Colonic mucosa (tissue), 4 donors: ENCODE measurements around the gene GNAI1. TPM values are rescaled to one million over a fixed set of nuclear protein-coding genes. Genes with fewer than 3 reads are reported as not detected.
A peak's percentile ranks its signal among the peaks of the same experiment; 100 is the strongest.

Source experiments
- DNase-seq: peaks from one replicate; pipeline ENCODE4 v3.0.0-alpha.2; 2020
- H3K27ac ChIP-seq: fragments of 200-600 bp; one replicate; pipeline ENCODE4 v1.8.0; 2021
- H3K27me3 ChIP-seq: fragments of 200-600 bp; one replicate; pipeline ENCODE4 v1.8.0; 2021
- H3K36me3 ChIP-seq: fragments of 200-600 bp; one replicate; pipeline ENCODE4 v1.8.0; 2021
- H3K4me1 ChIP-seq: fragments of 200-600 bp; one replicate; pipeline ENCODE4 v1.8.0; 2021; ENCODE audit warnings: mild to moderate bottlenecking
- H3K4me3 ChIP-seq: fragments of 200-600 bp; one replicate; pipeline ENCODE4 v1.8.0; 2021
- H3K9ac ChIP-seq, 2 donors: one replicate each; pipeline ENCODE4 v1.7.0; 2013; ENCODE audit warnings: control low read depth in 2 of 2, low read depth in 2 of 2, low read length in 2 of 2
- H3K9me3 ChIP-seq: fragments of 200-600 bp; one replicate; pipeline ENCODE4 v1.8.0; 2021
- intact Hi-C: fragments of 100-400 bp; cut with DNase I; formaldehyde crosslinking; loops from one replicate; pipeline ENCODE4 v1.14.1; 2022
- total RNA-seq, 2 donors: library from RNA; stranded (reverse); fragmentation: NEBNext Ultra II Directional in 1 of 2; extraction: Animal tissue kit (Norgen Biotek cat#: 25700) in 1 of 2; gene quantifications; one replicate each; pipeline ENCODE4 v1.2.1, GENCODE V29; 2021
- TF ChIP-seq, protein P1 (sequence below): fragments of 200-600 bp; IDR thresholded peaks from one replicate; pipeline ENCODE4 v1.8.0; 2022; ENCODE audit warnings: antibody characterized with exemption, mild to moderate bottlenecking
- donor health status: healthy.
- donor health status: DM: no; HTN: no; CAD: no.
- donor health status: DM: no; HTN: no; CAD: no.

GNAI1 gene
- total RNA-seq, 2 donors from 2014 or later = 13.3 to 27.1 TPM

DNA sequence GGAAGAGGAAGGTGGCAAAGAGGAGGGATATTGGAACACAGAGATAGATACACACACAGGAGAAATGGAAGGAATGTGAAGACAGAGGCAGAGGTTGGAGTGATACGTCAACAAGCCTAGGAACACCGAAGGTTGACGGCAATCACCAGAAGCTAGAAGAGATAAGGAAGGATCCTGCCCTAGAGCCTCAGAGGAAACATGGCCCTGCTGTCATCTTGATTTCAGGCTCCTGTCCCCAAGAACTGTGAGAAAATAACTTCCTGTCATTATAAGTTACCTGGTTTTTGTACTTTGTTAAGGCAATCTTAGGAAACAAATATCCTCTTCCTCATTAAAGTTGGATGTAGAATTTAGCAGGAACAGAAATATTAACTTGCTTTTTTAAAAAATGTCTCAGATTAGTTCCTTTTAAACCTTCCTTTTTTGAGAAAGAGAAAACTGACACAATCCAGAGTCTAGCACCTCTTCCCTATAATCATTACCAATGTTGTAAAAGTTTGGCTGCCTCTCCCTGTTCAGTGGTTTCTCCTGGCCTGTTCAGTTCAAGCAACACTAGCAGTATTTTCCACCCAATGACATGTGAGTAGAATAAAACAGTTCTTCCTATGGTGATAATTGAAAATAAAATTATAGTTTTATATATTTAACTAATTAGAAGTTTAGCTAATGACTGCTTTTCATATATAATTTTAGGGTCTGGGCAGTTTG, 28.8 kb upstream of the GNAI1 start:
- no peaks in the 10 kb centered on the region for H3K9me3 ChIP-seq
- intact Hi-C loops = no loop called here
- TF ChIP-seq, protein P1, sequence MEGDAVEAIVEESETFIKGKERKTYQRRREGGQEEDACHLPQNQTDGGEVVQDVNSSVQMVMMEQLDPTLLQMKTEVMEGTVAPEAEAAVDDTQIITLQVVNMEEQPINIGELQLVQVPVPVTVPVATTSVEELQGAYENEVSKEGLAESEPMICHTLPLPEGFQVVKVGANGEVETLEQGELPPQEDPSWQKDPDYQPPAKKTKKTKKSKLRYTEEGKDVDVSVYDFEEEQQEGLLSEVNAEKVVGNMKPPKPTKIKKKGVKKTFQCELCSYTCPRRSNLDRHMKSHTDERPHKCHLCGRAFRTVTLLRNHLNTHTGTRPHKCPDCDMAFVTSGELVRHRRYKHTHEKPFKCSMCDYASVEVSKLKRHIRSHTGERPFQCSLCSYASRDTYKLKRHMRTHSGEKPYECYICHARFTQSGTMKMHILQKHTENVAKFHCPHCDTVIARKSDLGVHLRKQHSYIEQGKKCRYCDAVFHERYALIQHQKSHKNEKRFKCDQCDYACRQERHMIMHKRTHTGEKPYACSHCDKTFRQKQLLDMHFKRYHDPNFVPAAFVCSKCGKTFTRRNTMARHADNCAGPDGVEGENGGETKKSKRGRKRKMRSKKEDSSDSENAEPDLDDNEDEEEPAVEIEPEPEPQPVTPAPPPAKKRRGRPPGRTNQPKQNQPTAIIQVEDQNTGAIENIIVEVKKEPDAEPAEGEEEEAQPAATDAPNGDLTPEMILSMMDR = no peak
- peak overlapping the region; percentile 74 for H3K27ac ChIP-seq
- no peaks in the 10 kb centered on the region for H3K36me3 ChIP-seq
- no peak for DNase-seq
- peak overlapping the region in 1 of 2 donors; percentile 34 for H3K9ac ChIP-seq
- H3K27me3 ChIP-seq = no peaks in the 10 kb centered on the region
- no peak overlapping the region for H3K4me3 ChIP-seq
- H3K4me1 ChIP-seq = peaks cover 4% of the 10 kb centered on the region

DNA sequence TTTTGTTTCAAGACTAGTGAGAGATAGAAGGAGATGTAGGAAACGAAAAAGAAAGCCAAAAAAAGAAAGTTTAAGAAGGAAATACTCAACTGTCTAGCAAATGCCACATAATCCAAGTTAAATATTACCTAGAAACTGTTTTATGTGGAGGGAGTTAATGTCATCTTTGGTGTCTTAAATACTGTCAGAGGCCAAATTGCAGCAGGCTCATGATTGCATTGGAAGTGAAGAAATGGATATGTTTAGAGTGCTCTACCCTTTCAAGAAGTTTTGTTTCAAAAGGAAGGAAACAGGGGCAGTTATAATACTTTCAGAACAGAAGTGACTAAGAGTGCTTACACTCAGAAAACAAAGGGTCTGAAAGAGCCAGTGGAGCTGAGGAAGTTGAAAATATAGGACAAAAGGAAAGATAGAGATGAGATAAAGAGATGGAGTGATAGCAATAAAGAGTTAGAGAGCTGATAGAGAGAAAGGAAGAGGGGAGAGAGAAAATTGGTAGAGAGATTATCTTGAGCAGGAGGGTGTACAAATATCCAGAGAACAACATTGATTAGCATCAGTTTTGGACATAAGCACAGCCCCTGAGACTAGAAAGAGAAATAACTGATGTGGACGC, 28.0 kb upstream of the GNAI1 start:
- no peaks in the 10 kb centered on the region for H3K36me3 ChIP-seq
- no peak overlapping the region for H3K4me3 ChIP-seq
- H3K9ac ChIP-seq = no peak overlapping the region
- no peak for DNase-seq
- H3K4me1 ChIP-seq = peaks cover 4% of the 10 kb centered on the region
- H3K9me3 ChIP-seq = no peaks in the 10 kb centered on the region
- H3K27ac ChIP-seq = peak overlapping the region; percentile 74
- TF ChIP-seq, protein P1 = no peak
- intact Hi-C loops = no loop called here
- no peaks in the 10 kb centered on the region for H3K27me3 ChIP-seq

DNA sequence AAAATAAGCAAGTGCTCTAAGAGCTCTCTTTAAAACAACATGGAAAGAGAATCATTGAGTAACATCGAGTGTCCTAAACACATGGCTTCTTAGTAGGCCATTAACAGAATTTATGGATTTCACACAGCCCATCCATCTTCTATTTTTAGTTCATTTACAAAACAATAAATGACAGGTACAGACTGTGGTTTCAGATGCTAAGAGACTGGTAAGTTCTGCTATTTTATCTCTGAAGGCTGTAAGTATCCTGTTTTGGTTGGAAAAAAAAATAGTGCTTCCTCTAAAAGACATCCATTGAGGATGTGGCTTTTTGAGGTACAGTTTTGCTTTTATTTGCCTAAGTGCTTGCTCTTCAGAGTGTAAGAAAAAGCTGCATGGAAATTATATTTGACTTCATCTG, 27.4 kb upstream of the GNAI1 start:
- Histone ChIP-seq H3K9ac (no peak overlapping the region), H3K27me3 (no peaks in the 10 kb centered on the region), H3K27ac (peak overlapping the region; percentile 74), H3K36me3 (no peaks in the 10 kb centered on the region), H3K4me3 (no peak overlapping the region), H3K9me3 (no peaks in the 10 kb centered on the region), H3K4me1 (peaks cover 4% of the 10 kb centered on the region)
- TF ChIP-seq, protein P1 = no peak
- DNase-seq = no peak
- intact Hi-C loops = no loop called here

DNA sequence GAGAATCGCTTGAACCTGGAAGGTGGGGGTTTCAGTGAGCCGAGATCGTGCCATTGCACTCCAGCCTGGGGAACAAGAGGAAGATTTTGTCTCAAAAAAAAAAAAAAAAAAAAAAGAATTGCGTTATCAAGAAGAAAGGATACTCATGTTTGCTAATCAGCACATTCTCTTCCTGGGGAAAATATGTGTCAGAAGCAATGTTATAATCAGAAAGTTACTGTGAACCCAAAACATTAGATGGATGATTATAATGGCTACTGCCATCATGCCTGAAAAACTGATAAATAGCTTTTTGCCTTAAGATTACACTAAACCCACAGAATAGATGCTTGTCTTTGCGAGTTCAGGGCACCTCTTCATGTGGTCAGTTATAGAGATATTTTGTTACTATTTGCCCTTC, 24.3 kb upstream of the GNAI1 start:
- no peak for DNase-seq
- Histone ChIP-seq H3K36me3 (no peaks in the 10 kb centered on the region), H3K9me3 (no peaks in the 10 kb centered on the region), H3K9ac (no peak overlapping the region), H3K27ac (no peak overlapping the region), H3K4me1 (peaks cover 2% of the 10 kb centered on the region), H3K4me3 (no peak overlapping the region), H3K27me3 (no peaks in the 10 kb centered on the region)
- TF ChIP-seq, protein P1 = no peak
- intact Hi-C loops = no loop called here

DNA sequence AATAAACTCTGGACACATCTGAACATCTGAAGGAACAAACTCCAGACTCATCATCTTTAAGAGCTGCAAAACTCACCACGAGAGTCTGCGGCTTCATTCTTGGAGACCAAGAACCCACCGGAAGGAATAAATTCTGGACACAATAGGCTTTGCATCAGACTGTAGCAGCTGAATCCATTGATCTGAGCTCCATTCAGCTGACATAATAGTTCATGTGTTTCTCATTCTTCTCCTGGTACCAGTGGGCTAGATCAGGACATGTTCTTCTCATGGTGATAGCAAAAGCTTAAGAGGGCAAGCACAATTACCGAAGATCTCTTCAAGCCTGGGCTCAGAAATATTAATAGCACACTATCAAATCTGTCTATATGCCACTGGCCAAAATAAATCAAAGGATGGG, 20.5 kb upstream of the GNAI1 start:
- H3K36me3 ChIP-seq = no peaks in the 10 kb centered on the region
- intact Hi-C loops = no loop called here
- TF ChIP-seq, protein P1 = no peak
- no peak for DNase-seq
- H3K9me3 ChIP-seq = no peaks in the 10 kb centered on the region
- no peak overlapping the region for H3K27ac ChIP-seq
- no peak overlapping the region for H3K4me3 ChIP-seq
- no peaks in the 10 kb centered on the region for H3K27me3 ChIP-seq
- H3K9ac ChIP-seq = no peak overlapping the region
- no peaks in the 10 kb centered on the region for H3K4me1 ChIP-seq
